Dedifferentiated amniotic fluid mesenchymal stem cell (primary cell): ENCODE results near the gene AMBN.

Source experiments
- DNase-seq: peaks from one replicate; pipeline ENCODE4 v3.0.0-alpha.2; 2016; ENCODE audit errors: extremely low spot score

The AMBN gene

GRCh38 chr4:70591955-70592582, at the start of gene AMBN:
Gene AMBN (plus strand): TSS chr4:70592256. CDS start chr4:70592359, 103 bp downstream.
- no peak for DNase-seq

GRCh38 chr4:70544279-70544868, 47.7 kb upstream of the AMBN start:
- no peak for DNase-seq

- no peak for DNase-seq
Measured at GRCh38 chr4:70556856-70557255, 35.2 kb upstream of the AMBN start.

- peak; percentile 58 for DNase-seq
Measured at GRCh38 chr4:70559211-70559830, 32.7 kb upstream of the AMBN start.

GRCh38 chr4:70559924-70560323, 32.1 kb upstream of the AMBN start:
- no peak for DNase-seq

- DNase-seq, result no peak
Measured at GRCh38 chr4:70564033-70564432, 28.0 kb upstream of the AMBN start.

GRCh38 chr4:70570796-70571195, 21.3 kb upstream of the AMBN start:
- no peak for DNase-seq

- no peak for DNase-seq
Measured at GRCh38 chr4:70571772-70572171, 20.3 kb upstream of the AMBN start.

GRCh38 chr4:70575964-70576363, 16.1 kb upstream of the AMBN start:
- DNase-seq, result no peak

- DNase-seq, result no peak
Measured at GRCh38 chr4:70577220-70577927, 14.7 kb upstream of the AMBN start.

- DNase-seq, result no peak
Measured at GRCh38 chr4:70581980-70582379, 10.1 kb upstream of the AMBN start.

GRCh38 chr4:70583952-70584834, 7.9 kb upstream of the AMBN start:
- DNase-seq, result no peak

GRCh38 chr4:70586841-70587240, 5.2 kb upstream of the AMBN start:
- DNase-seq, result no peak

GRCh38 chr4:70589785-70590184, 2.3 kb upstream of the AMBN start:
- DNase-seq, result no peak

GRCh38 chr4:70594196-70594595, 2.1 kb downstream of the AMBN start:
- DNase-seq, result no peak

- DNase-seq, result no peak
Measured at GRCh38 chr4:70600305-70600704, 8.2 kb downstream of the AMBN start.

GRCh38 chr4:70600977-70601376, 8.9 kb downstream of the AMBN start:
- no peak for DNase-seq

GRCh38 chr4:70601422-70602039, 9.5 kb downstream of the AMBN start:
- DNase-seq, result no peak

GRCh38 chr4:70603856-70604255, 11.8 kb downstream of the AMBN start:
- DNase-seq, result peak; percentile 17

- DNase-seq, result no peak
Measured at GRCh38 chr4:70606459-70606858, 14.4 kb downstream of the AMBN start.

- no peak for DNase-seq
Measured at GRCh38 chr4:70607334-70607853, 15.3 kb downstream of the AMBN start.
